ENCODE data around the gene CBY1. TPM values are rescaled to one million over a fixed set of nuclear protein-coding genes. Genes with fewer than 3 reads are reported as not detected.

Gene CBY1
- polyA plus RNA-seq, 1 of the 3 experiments (the other 2 are of a cell fraction): 21.8 TPM

GRCh38 chr22:38689651-38690050, 33.2 kb downstream of the CBY1 start:
- H3K9me3 ChIP-seq: no peaks in the 10 kb centered on the region
- no peak overlapping the region for H3K9ac ChIP-seq
- peaks cover 0 to 15% of the 10 kb centered on the region in 2 experiments for H3K36me3 ChIP-seq (replicated peaks in 1 of 2; ENCODE audit: control insufficient read depth in 1 of 2, insufficient read depth in 2 of 2, low read length in 1 of 2)
- no peaks in the 10 kb centered on the region for H3F3A ChIP-seq (replicated peaks; ENCODE audit: insufficient read depth)
- H2AFZ ChIP-seq (ENCODE audit: low read depth): no peak overlapping the region
- TF ChIP-seq ZBTB33 (IDR thresholded peaks at IDR 0.05; ENCODE audit: borderline replicate concordance, low read depth) (no peak), ELF1 (IDR thresholded peaks at IDR 0.05) (no peak), TAF1 (IDR thresholded peaks at IDR 0.05; ENCODE audit: borderline replicate concordance, low read depth, low read length) (no peak), RFX5 (IDR thresholded peaks at IDR 0.05; ENCODE audit: low read length) (no peak)
- ChIA-PET CTCF (no interaction called here), POLR2A (no interaction called here)
- no peaks in the 10 kb centered on the region for H3K9me2 ChIP-seq
- WGBS (ENCODE audit: low lambda C conversion rate): 47% methylated on average over 1 of the region's 1 CpG
- no peaks in the 10 kb centered on the region for H3K4me1 ChIP-seq (ENCODE audit: control insufficient read depth in 1 of 2, insufficient read depth in 2 of 2, low read depth in 1 of 2, low read length in 1 of 2)
- no peaks in the 10 kb centered on the region for H4K20me1 ChIP-seq (ENCODE audit: insufficient read depth)
- no peak overlapping the region for H3K4me2 ChIP-seq
- no peak overlapping the region for H3K4me3 ChIP-seq (ENCODE audit: low read depth in 2 of 2, low read length in 1 of 2)
- DNase-seq: no peak
- H3K79me2 ChIP-seq (ENCODE audit: insufficient read depth): peaks cover 39% of the 10 kb centered on the region
- H3K27me3 ChIP-seq (ENCODE audit: insufficient read depth): no peaks in the 10 kb centered on the region
- H3K27ac ChIP-seq (ENCODE audit: low read depth in 2 of 2, low read length in 1 of 2): no peak overlapping the region

GRCh38 chr22:38694049-38694448, 37.6 kb downstream of the CBY1 start:
- Histone ChIP-seq H3K27ac (ENCODE audit: low read depth in 2 of 2, low read length in 1 of 2) (no peak overlapping the region), H3K79me2 (ENCODE audit: insufficient read depth) (peaks cover 83% of the 10 kb centered on the region), H2AFZ (ENCODE audit: low read depth) (no peak overlapping the region), H3K4me1 (ENCODE audit: control insufficient read depth in 1 of 2, insufficient read depth in 2 of 2, low read depth in 1 of 2, low read length in 1 of 2) (peaks cover 3 to 20% of the 10 kb centered on the region in 2 experiments; a peak in 2 of 4 replicates), H4K20me1 (ENCODE audit: insufficient read depth) (no peaks in the 10 kb centered on the region), H3K27me3 (ENCODE audit: insufficient read depth) (no peaks in the 10 kb centered on the region), H3K9me2 (no peaks in the 10 kb centered on the region), H3F3A (replicated peaks; ENCODE audit: insufficient read depth) (peaks cover 29% of the 10 kb centered on the region), H3K4me3 (ENCODE audit: low read depth in 2 of 2, low read length in 1 of 2) (no peak overlapping the region), H3K36me3 (replicated peaks in 1 of 2; ENCODE audit: control insufficient read depth in 1 of 2, insufficient read depth in 2 of 2, low read length in 1 of 2) (peaks cover 0 to 2% of the 10 kb centered on the region in 2 experiments), H3K9ac (no peak overlapping the region), H3K4me2 (no peak overlapping the region), H3K9me3 (no peaks in the 10 kb centered on the region)
- POLR2A ChIA-PET: no interaction called here
- TF ChIP-seq CHD2 (IDR thresholded peaks at IDR 0.05; ENCODE audit: low read length, partially characterized antibody): no peak
- TF ChIP-seq FOXJ3 (CRISPR knock-in tag; IDR thresholded peaks at IDR 0.05): no peak
- TF ChIP-seq IRF3 (IDR thresholded peaks at IDR 0.05; ENCODE audit: low read depth, low read length): no peak
- TF ChIP-seq GABPA (IDR thresholded peaks at IDR 0.05; ENCODE audit: low read depth): no peak
- no peak for TF ChIP-seq USF2 (IDR thresholded peaks at IDR 0.05; ENCODE audit: borderline replicate concordance, low read depth, low read length)
- TF ChIP-seq ZBTB33 (IDR thresholded peaks at IDR 0.05; ENCODE audit: borderline replicate concordance, low read depth): no peak
- TF ChIP-seq ELF1 (IDR thresholded peaks at IDR 0.05): no peak
- TF ChIP-seq TEAD4 (IDR thresholded peaks at IDR 0.05; ENCODE audit: borderline replicate concordance, insufficient read depth): no peak
- TF ChIP-seq PBX3 (IDR thresholded peaks at IDR 0.05): no peak
- TF ChIP-seq RCOR1 (IDR thresholded peaks at IDR 0.05; ENCODE audit: low read length): no peak
- WGBS (ENCODE audit: low lambda C conversion rate): 100% methylated on average over 2 of the region's 2 CpGs
- CTCF ChIA-PET: interaction anchor here (1.1 kb wide), 1 partner anchor 12 kb away, joined by 4 read pairs; the partner anchor contains the start of gene TOMM22
- no peak for DNase-seq

Measured in SK-N-SH (cell line).